COR-L47 (cell line): ENCODE results near the gene KRTAP12-4.
"Not testable (repeated sequence)": the region's sequence is repeated elsewhere in the genome, so short reads cannot be mapped to it uniquely, and the experiment has no call there.

Experiments
- DNase-seq: peaks from one replicate; lab custom pipeline; 2025; lab: John Stamatoyannopoulos, UW

KRTAP12-4 gene

GRCh38 chr21:44654576-44655175 is at the start of gene KRTAP12-4:
KRTAP12-4 (minus strand) TSS chr21:44654659; CDS start chr21:44654614, 45 bp downstream.
- no peak for DNase-seq

- DNase-seq: no peak
These were observed 49.5 kb upstream of the KRTAP12-4 start for GRCh38 chr21:44703731-44704635.

GRCh38 chr21:44702973-44703730 is 48.7 kb upstream of the KRTAP12-4 start:
- peak; percentile 94 for DNase-seq

GRCh38 chr21:44702111-44702972 is 47.9 kb upstream of the KRTAP12-4 start:
- peak; percentile 84 for DNase-seq

- peak; percentile 60 for DNase-seq
These were observed 47.1 kb upstream of the KRTAP12-4 start for GRCh38 chr21:44701541-44701940.

- no peak for DNase-seq
These were observed 46.6 kb upstream of the KRTAP12-4 start for GRCh38 chr21:44701023-44701400.

- DNase-seq: no peak
These were observed 45.9 kb upstream of the KRTAP12-4 start for GRCh38 chr21:44700101-44701022.

- DNase-seq: no peak
These were observed 45.1 kb upstream of the KRTAP12-4 start for GRCh38 chr21:44699502-44700001.

- peak; percentile 50 for DNase-seq
These were observed 43.6 kb upstream of the KRTAP12-4 start for GRCh38 chr21:44697811-44698734.

GRCh38 chr21:44697172-44697810 is 42.8 kb upstream of the KRTAP12-4 start, which contains the start of gene KRTAP10-12:
KRTAP10-12 (plus strand) TSS chr21:44697172; CDS start chr21:44697202, 30 bp downstream.
- not testable (repeated sequence) for DNase-seq

- DNase-seq: no peak
These were observed 42.1 kb upstream of the KRTAP12-4 start for GRCh38 chr21:44696572-44696971.

GRCh38 chr21:44695641-44696040 is 41.2 kb upstream of the KRTAP12-4 start:
- no peak for DNase-seq

GRCh38 chr21:44695184-44695583 is 40.7 kb upstream of the KRTAP12-4 start:
- no peak for DNase-seq

GRCh38 chr21:44694776-44695175 is 40.3 kb upstream of the KRTAP12-4 start:
- no peak for DNase-seq

GRCh38 chr21:44692798-44693512 is 38.5 kb upstream of the KRTAP12-4 start:
- DNase-seq: no peak

GRCh38 chr21:44691686-44692085 is 37.2 kb upstream of the KRTAP12-4 start:
- no peak for DNase-seq

- not testable (repeated sequence) for DNase-seq
These were observed 35.3 kb upstream of the KRTAP12-4 start for GRCh38 chr21:44689740-44690139.

GRCh38 chr21:44687671-44688070 is 33.2 kb upstream of the KRTAP12-4 start:
- DNase-seq: no peak
